ENCODE results near the gene MON1B. TPM values are rescaled to one million over a fixed set of nuclear protein-coding genes. Genes with fewer than 3 reads are reported as not detected.

The MON1B gene
- total and polyA plus RNA-seq, 2 of the 4 experiments (the other 2 are of a cell fraction): 5.2 to 19.2 TPM

DNA sequence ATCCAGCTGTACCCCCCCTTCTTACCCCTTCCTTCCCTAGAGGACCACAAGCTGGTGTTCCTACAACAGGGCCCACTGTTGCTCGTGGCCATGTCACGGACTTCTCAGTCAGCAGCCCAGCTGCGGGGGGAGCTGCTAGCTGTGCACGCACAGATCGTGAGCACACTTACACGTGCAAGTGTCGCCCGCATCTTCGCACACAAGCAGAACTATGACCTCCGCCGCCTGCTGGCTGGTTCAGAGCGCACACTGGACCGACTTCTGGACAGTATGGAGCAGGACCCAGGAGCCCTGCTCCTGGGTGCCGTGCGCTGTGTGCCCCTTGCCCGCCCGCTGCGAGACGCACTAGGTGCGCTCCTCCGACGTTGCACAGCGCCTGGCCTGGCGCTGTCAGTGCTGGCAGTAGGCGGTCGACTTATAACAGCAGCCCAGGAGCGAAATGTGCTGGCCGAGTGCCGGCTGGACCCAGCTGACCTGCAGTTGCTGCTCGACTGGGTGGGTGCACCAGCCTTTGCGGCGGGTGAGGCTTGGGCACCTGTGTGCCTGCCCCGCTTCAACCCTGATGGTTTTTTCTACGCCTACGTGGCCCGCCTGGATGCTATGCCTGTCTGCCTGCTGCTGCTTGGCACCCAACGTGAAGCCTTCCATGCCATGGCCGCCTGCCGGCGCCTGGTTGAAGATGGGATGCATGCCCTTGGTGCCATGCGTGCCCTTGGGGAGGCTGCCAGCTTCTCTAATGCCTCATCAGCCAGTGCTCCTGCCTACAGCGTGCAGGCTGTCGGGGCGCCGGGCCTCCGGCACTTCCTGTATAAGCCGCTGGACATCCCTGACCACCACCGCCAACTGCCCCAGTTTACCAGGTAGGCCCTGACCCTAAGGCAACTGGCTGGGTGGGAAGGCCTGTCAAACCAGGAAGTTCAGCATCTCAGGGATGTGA, 3.6 kb downstream of the MON1B start:
- Histone ChIP-seq H4K91ac (ENCODE audit: insufficient read depth, low read depth, low read length) (no peak overlapping the region), H2BK15ac (ENCODE audit: low read depth, low read length) (no peak overlapping the region), H4K20me1 (ENCODE audit: insufficient read depth, low read length) (no peaks in the 10 kb centered on the region), H3K14ac (replicated peaks; ENCODE audit: low read depth, low read length) (no peak overlapping the region), H3K9ac (ENCODE audit: low read depth, low read length) (no peak overlapping the region), H3K4me2 (ENCODE audit: low read depth, low read length) (no peak overlapping the region), H3K27me3 (ENCODE audit: control insufficient read depth, insufficient read depth, low read length) (no peaks in the 10 kb centered on the region), H3K56ac (ENCODE audit: extremely low read depth, insufficient read depth, low read length) (no peak overlapping the region), H2BK20ac (ENCODE audit: low read depth, low read length) (no peak overlapping the region), H2BK5ac (ENCODE audit: low read depth, low read length, poor library complexity, severe bottlenecking) (no peak overlapping the region), H3K4me1 (ENCODE audit: control insufficient read depth, insufficient read depth, low read length) (no peaks in the 10 kb centered on the region), H3K9me3 (ENCODE audit: control insufficient read depth, insufficient read depth, low read length) (no peaks in the 10 kb centered on the region), H3K79me1 (ENCODE audit: low read depth in 1 of 2, low read length in 2 of 2) (peaks cover 16 to 26% of the 10 kb centered on the region in 2 experiments), H2BK120ac (ENCODE audit: low read depth, low read length) (no peak overlapping the region), H2AK5ac (ENCODE audit: low read depth, low read length) (no peak overlapping the region), H4K5ac (ENCODE audit: low read depth, low read length) (no peak overlapping the region), H3K27ac (ENCODE audit: insufficient read depth, low read length) (no peak overlapping the region), H3K18ac (ENCODE audit: low read depth, low read length) (no peak overlapping the region), H3K9me1 (ENCODE audit: insufficient read depth, low read length) (peaks cover 6% of the 10 kb centered on the region), H4K8ac (ENCODE audit: low read depth in 2 of 2, low read length in 2 of 2) (no peak overlapping the region), H3K4me3 (ENCODE audit: insufficient read depth, low read depth, low read length) (no peak overlapping the region), H2AK9ac (replicated peaks; ENCODE audit: low read depth, low read length, poor library complexity) (no peak overlapping the region), H3K4ac (ENCODE audit: low read depth, low read length) (no peak overlapping the region), H3K36me3 (ENCODE audit: control insufficient read depth, insufficient read depth, low read length) (peaks cover 51% of the 10 kb centered on the region), H2AFZ (replicated peaks; ENCODE audit: low read length, poor library complexity) (no peak overlapping the region), H3K23ac (ENCODE audit: low read depth, low read length) (no peak overlapping the region)
- DNase-seq: no peak
- 97% methylated on average over 39 of the region's 48 CpGs; no CpG with 5 or more reads in 1 of the 2 experiments for WGBS, 2 experiments (ENCODE audit: extremely low coverage in 2 of 2, insufficient read length in 1 of 2)
- ChIA-PET POLR2A (ENCODE audit: unreplicated experiment) (no interaction called here), CTCF (no interaction called here)
- ATAC-seq (ENCODE audit: low read depth): no peak
- BruUV-seq (replicated peaks): no TSS peak
- dilution Hi-C loops (cut with HindIII; ENCODE audit: low sequenced_read_pairs, unreplicated experiment) (no loop called here), intact Hi-C loops (cut with micrococcal nuclease) (no loop called here), in situ Hi-C loops (cut with MboI; ENCODE audit: low sequenced_read_pairs) (no loop called here)
- no peak for TF ChIP-seq POLR2A (IDR thresholded peaks at IDR 0.05; ENCODE audit: low read depth, low read length)
